Measurements from ENCODE around the gene RAN. TPM values are rescaled to one million over a fixed set of nuclear protein-coding genes. Genes with fewer than 3 reads are reported as not detected.
A peak's percentile ranks its signal among the peaks of the same experiment; 100 is the strongest.

The RAN gene
- total RNA-seq, 1 donor from 2014 or later = 1,593 TPM

GRCh38 chr12:130877333-130877732, 5.5 kb downstream of the RAN start:
- TF ChIP-seq CTCF (conservative IDR thresholded peaks at IDR 0.05) = no peak
- peaks cover 52% of the 10 kb centered on the region for H3K4me1 Mint-ChIP-seq
- H3K9me3 Mint-ChIP-seq = no peaks in the 10 kb centered on the region
- H3K4me3 Mint-ChIP-seq = peak overlapping the region; percentile 0
- DNase-seq (ENCODE audit: low read depth, low spot score) = no peak
- no peak overlapping the region for H3K27ac Mint-ChIP-seq (ENCODE audit: unreplicated experiment)
- peaks cover 13% of the 10 kb centered on the region for H3K27me3 Mint-ChIP-seq (ENCODE audit: low read depth)
- H3K36me3 Mint-ChIP-seq (ENCODE audit: low read depth) = peaks cover 38% of the 10 kb centered on the region

GRCh38 chr12:130878193-130879185, 6.6 kb downstream of the RAN start:
- Mint-ChIP-seq H3K27ac (ENCODE audit: unreplicated experiment) (no peak overlapping the region), H3K4me1 (peaks cover 42% of the 10 kb centered on the region), H3K36me3 (ENCODE audit: low read depth) (peaks cover 34% of the 10 kb centered on the region), H3K9me3 (no peaks in the 10 kb centered on the region), H3K4me3 (peak overlapping the region; percentile 56), H3K27me3 (ENCODE audit: low read depth) (peaks cover 16% of the 10 kb centered on the region)
- no peak for TF ChIP-seq CTCF (conservative IDR thresholded peaks at IDR 0.05)
- no peak for DNase-seq (ENCODE audit: low read depth, low spot score)

GRCh38 chr12:130879212-130879686, 7.4 kb downstream of the RAN start:
- TF ChIP-seq CTCF (conservative IDR thresholded peaks at IDR 0.05) = no peak
- H3K9me3 Mint-ChIP-seq = no peaks in the 10 kb centered on the region
- DNase-seq (ENCODE audit: low read depth, low spot score) = no peak
- no peak overlapping the region for H3K27ac Mint-ChIP-seq (ENCODE audit: unreplicated experiment)
- peaks cover 28% of the 10 kb centered on the region for H3K36me3 Mint-ChIP-seq (ENCODE audit: low read depth)
- H3K27me3 Mint-ChIP-seq (ENCODE audit: low read depth) = peaks cover 16% of the 10 kb centered on the region
- H3K4me1 Mint-ChIP-seq = peaks cover 35% of the 10 kb centered on the region
- peak overlapping the region; percentile 29 for H3K4me3 Mint-ChIP-seq

- Mint-ChIP-seq H3K4me3 (peak overlapping the region; percentile 21), H3K36me3 (ENCODE audit: low read depth) (peaks cover 22% of the 10 kb centered on the region), H3K27me3 (ENCODE audit: low read depth) (peaks cover 16% of the 10 kb centered on the region), H3K9me3 (no peaks in the 10 kb centered on the region), H3K4me1 (peaks cover 28% of the 10 kb centered on the region), H3K27ac (ENCODE audit: unreplicated experiment) (no peak overlapping the region)
- no peak for TF ChIP-seq CTCF (conservative IDR thresholded peaks at IDR 0.05)
- no peak for DNase-seq (ENCODE audit: low read depth, low spot score)
Measured at GRCh38 chr12:130879781-130880389, 8.0 kb downstream of the RAN start.

- no peak for DNase-seq (ENCODE audit: low read depth, low spot score)
- Mint-ChIP-seq H3K36me3 (ENCODE audit: low read depth) (peaks cover 17% of the 10 kb centered on the region), H3K27me3 (ENCODE audit: low read depth) (peaks cover 16% of the 10 kb centered on the region), H3K27ac (ENCODE audit: unreplicated experiment) (no peak overlapping the region), H3K4me1 (peaks cover 24% of the 10 kb centered on the region), H3K4me3 (peak overlapping the region; percentile 21), H3K9me3 (no peaks in the 10 kb centered on the region)
- TF ChIP-seq CTCF (conservative IDR thresholded peaks at IDR 0.05) = no peak
Measured at GRCh38 chr12:130880411-130880885, 8.6 kb downstream of the RAN start.
